Measurements from ENCODE around the gene ARL16. TPM values are rescaled to one million over a fixed set of nuclear protein-coding genes. Genes with fewer than 3 reads are reported as not detected.

Gene ARL16
- total RNA-seq, 4 donors from 2014 or later: 18.8 to 28.8 (median 26.9) TPM

GRCh38 chr17:81710514-81711308, 27.1 kb upstream of the ARL16 start:
- no peak for ATAC-seq (ENCODE audit: low FRiP score)

GRCh38 chr17:81708739-81709185, 25.2 kb upstream of the ARL16 start:
- DNase-seq (ENCODE audit: low spot score) (no peak), ATAC-seq (ENCODE audit: low FRiP score) (no peak)
- TF ChIP-seq, protein P1, sequence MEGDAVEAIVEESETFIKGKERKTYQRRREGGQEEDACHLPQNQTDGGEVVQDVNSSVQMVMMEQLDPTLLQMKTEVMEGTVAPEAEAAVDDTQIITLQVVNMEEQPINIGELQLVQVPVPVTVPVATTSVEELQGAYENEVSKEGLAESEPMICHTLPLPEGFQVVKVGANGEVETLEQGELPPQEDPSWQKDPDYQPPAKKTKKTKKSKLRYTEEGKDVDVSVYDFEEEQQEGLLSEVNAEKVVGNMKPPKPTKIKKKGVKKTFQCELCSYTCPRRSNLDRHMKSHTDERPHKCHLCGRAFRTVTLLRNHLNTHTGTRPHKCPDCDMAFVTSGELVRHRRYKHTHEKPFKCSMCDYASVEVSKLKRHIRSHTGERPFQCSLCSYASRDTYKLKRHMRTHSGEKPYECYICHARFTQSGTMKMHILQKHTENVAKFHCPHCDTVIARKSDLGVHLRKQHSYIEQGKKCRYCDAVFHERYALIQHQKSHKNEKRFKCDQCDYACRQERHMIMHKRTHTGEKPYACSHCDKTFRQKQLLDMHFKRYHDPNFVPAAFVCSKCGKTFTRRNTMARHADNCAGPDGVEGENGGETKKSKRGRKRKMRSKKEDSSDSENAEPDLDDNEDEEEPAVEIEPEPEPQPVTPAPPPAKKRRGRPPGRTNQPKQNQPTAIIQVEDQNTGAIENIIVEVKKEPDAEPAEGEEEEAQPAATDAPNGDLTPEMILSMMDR (IDR thresholded peaks at IDR 0.05): no peak

More at GRCh38 chr17:81710514-81711308, 27.1 kb upstream of the ARL16 start:
- TF ChIP-seq, protein P1 (IDR thresholded peaks at IDR 0.05): no peak
- DNase-seq (ENCODE audit: low spot score): no peak

DNA sequence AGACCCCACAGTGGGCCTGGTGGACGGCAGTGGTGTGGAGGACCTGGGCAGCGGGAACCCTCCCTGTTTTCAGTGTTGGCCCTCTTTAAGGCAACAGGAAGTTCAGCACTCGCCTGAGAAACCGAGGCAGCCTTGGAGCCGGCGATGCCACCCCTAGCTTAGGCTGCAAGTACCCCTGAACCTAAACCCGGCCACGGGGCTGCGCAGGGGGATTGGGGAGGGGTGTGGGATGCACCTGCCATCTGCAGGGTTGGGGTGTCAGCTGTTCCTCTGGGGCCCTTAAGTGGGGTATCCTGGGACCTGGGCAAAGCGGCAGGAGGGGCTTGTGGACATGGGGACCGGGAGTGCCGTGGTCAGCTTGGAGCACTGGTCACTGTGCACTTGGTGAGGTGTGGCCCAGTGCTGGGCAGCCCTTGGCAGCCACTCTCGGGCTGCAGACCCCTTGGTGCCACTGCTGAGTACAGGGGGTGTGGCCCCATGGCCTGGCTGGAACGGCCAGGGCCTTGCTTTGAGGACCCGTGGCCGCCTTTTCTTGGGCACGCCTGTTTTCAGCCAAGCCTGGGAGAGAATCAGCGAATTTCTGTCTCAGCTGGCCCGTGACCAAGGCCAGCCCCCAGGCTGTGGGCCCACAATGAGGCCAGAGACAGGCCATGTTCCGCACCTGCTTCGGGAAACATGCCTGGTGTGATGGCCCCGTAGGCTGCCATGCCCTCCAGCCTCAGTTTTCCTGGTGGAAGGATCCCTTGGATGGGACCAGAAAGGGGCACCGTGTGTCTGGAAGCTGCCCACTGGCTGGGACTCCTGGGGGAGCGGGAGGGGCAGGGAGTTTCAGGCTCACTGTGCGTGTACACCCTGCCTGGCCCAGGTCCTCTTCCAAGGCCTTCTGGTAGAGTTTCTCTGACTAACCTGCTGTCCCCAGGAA, 24.4 kb upstream of the ARL16 start:
- ATAC-seq (ENCODE audit: low FRiP score): no peak
- TF ChIP-seq, protein P1 (IDR thresholded peaks at IDR 0.05): no peak
- DNase-seq (ENCODE audit: low spot score): no peak

DNA sequence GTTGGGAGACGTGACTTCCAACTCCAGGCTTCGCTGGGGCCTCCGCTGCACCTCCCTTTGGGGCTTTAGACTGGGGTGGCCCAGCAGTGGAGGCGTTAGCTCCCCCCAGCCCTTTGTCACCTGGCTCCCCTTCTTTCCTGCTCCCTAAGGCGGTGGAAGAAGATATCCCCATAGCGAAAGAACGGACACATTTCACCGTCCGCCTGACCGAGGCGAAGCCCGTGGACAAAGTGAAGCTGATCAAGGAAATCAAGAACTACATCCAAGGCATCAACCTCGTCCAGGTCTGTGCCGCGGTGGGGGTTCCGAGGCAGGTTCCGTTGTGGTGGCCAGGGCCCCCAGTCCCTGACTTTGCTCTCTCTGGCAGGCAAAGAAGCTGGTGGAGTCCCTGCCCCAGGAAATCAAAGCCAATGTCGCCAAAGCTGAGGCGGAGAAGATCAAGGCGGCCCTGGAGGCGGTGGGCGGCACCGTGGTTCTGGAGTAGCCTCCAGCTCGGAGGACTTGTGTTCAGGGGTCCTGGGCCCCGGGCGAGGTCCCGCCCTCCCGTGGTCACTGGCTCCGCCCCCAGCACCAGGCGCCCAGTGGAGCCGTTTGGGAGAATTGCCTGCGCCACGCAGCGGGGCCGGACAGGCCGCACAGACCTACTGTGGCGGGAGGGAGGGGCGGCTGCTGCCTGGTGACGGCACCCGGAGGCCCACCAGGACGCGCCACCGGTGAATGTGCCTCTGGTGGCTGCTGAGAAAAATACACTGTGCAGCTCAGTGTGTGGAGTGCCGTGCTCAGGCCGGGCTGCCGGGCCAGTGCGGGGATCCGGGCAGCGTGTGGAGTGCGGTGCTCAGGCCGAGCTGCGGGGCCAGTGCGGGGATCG, 23.4 kb upstream of the ARL16 start:
- DNase-seq (ENCODE audit: low spot score): no peak
- ATAC-seq (ENCODE audit: low FRiP score): no peak
- TF ChIP-seq, protein P1 (IDR thresholded peaks at IDR 0.05): no peak

- DNase-seq (ENCODE audit: low spot score) (no peak), ATAC-seq (ENCODE audit: low FRiP score) (no peak)
- TF ChIP-seq, protein P1 (IDR thresholded peaks at IDR 0.05): no peak
These were observed 22.6 kb upstream of the ARL16 start for GRCh38 chr17:81706232-81706611.

DNA sequence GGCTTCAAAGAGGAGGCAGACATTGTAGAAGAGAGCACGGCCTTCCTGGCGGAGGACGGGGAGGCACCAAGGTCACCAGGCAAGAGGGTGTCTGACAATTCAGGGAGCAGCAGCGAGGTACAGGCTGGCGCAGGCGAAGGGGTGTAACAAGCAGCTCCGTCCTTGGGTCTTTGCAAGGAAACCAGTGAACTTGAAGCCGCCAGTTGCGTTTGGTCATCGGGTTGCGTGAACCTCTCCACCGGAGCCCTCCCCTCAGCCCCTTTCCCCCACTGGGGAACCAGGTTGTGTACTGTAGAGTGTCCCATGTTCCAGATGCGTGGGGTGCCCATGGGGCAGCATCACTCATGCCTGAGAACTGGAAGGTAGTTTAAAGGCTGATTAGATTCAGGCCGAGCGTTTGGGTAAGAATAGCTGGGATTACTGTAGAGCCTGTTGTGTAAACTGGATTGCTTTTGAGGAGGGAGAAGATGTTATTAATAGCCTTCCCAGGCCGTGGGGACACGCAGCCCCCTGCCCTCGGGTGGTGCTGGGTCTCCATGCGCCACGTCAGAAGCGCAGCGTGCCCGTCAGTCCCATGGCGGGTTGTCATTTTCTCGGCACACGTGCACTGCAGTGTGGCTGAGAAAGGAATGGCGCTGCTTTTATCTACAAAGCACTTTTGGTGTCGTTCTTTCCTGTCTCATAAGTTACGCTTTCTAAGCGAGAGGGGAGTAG, 22.1 kb upstream of the ARL16 start:
- no peak for ATAC-seq (ENCODE audit: low FRiP score)
- TF ChIP-seq, protein P1 (IDR thresholded peaks at IDR 0.05): no peak

More for the DNA sequence above, 22.1 kb upstream of the ARL16 start:
- DNase-seq (ENCODE audit: low spot score): no peak

Data from omental fat pad (tissue), 4 donors.